DOHH2 (cell line): ENCODE measurements around the gene HSPB1.
"Not testable (repeated sequence)": the region's sequence is repeated elsewhere in the genome, so short reads cannot be mapped to it uniquely, and the experiment has no call there.

Experiments used
- H3F3A ChIP-seq: fragments of 200-600 bp; sonication (generic), shearing (Covaris generic); 2 replicates; pipeline ENCODE4 v1.6.0; 2016; ENCODE audit warnings: antibody characterized with exemption, mild to moderate bottlenecking; ENCODE audit not compliant: control insufficient read depth, insufficient read depth
- H3K27ac ChIP-seq: fragments of 200-600 bp; sonication (generic); 2 replicates; pipeline ENCODE4 v1.5.1; 2014; ENCODE audit warnings: low read depth, mild to moderate bottlenecking, low read length, moderate library complexity
- H3K27me3 ChIP-seq: fragments of 200-600 bp; sonication (generic); 2 replicates; pipeline ENCODE4 v1.6.1; 2014; ENCODE audit warnings: mild to moderate bottlenecking, low read length, mixed read lengths; ENCODE audit not compliant: control insufficient read depth
- H3K36me3 ChIP-seq: fragments of 200-600 bp; sonication (generic); 2 replicates; pipeline ENCODE4 v1.6.1; 2014; ENCODE audit warnings: mild to moderate bottlenecking, low read length, moderate library complexity, mixed read lengths; ENCODE audit not compliant: control insufficient read depth
- H3K4me1 ChIP-seq: fragments of 200-600 bp; sonication (generic); 2 replicates; pipeline ENCODE4 v1.6.1; 2014; ENCODE audit warnings: mild to moderate bottlenecking, low read length, mixed read lengths; ENCODE audit not compliant: control insufficient read depth
- H3K4me2 ChIP-seq: fragments of 200-600 bp; sonication (generic); 2 replicates; pipeline ENCODE4 v1.6.0; 2014; ENCODE audit warnings: mild to moderate bottlenecking, low read length, moderate library complexity
- H3K4me3 ChIP-seq: fragments of 200-600 bp; sonication (generic); 2 replicates; pipeline ENCODE4 v1.5.1; 2014; ENCODE audit warnings: mild to moderate bottlenecking, low read length, mixed read lengths
- H3K79me2 ChIP-seq: fragments of 200-600 bp; sonication (generic); 2 replicates; pipeline ENCODE4 v1.6.1; 2014; ENCODE audit warnings: mild to moderate bottlenecking, low read length, mixed read lengths; ENCODE audit not compliant: control insufficient read depth
- H3K9me2 ChIP-seq: fragments of 200-600 bp; sonication (generic); replicated peaks from 2 replicates; pipeline ENCODE4 v1.6.1; 2014; ENCODE audit warnings: mild to moderate bottlenecking, low read length, mixed read lengths; ENCODE audit not compliant: control insufficient read depth
- H3K9me3 ChIP-seq: fragments of 200-600 bp; sonication (generic); 2 replicates; pipeline ENCODE4 v1.6.1; 2014; ENCODE audit warnings: antibody characterized with exemption, low read length, mixed read lengths; ENCODE audit not compliant: control insufficient read depth, insufficient read depth
- H4K20me1 ChIP-seq: fragments of 200-600 bp; sonication (generic); 2 replicates; pipeline ENCODE4 v1.6.0; 2014; ENCODE audit warnings: low read depth, mild to moderate bottlenecking, antibody characterized with exemption, low read length, moderate library complexity; ENCODE audit not compliant: control insufficient read depth, insufficient read depth
- CTCF ChIP-seq: fragments of 200-600 bp; sonication (generic); IDR thresholded peaks from one replicate; pipeline ENCODE4 v1.5.1; 2014; ENCODE audit warnings: antibody characterized with exemption, mild to moderate bottlenecking, low read depth, low read length; ENCODE audit not compliant: poor library complexity, severe bottlenecking
- EZH2phosphoT487 ChIP-seq: fragments of 200-600 bp; sonication (generic); IDR thresholded peaks from 2 replicates; pipeline ENCODE4 v1.6.1; 2017; ENCODE audit warnings: borderline replicate concordance, mild to moderate bottlenecking, antibody characterized with exemption, low read length, moderate library complexity, mixed read lengths

The HSPB1 gene

GRCh38 chr7:76310102-76310957, 7.9 kb downstream of the HSPB1 start:
- Histone ChIP-seq H3K4me3 (no peak overlapping the region), H3K9me2 (no peaks in the 10 kb centered on the region), H4K20me1 (no peaks in the 10 kb centered on the region), H3K27ac (no peak overlapping the region), H3K4me1 (peaks cover 12% of the 10 kb centered on the region), H3K27me3 (no peaks in the 10 kb centered on the region), H3F3A (no peaks in the 10 kb centered on the region), H3K4me2 (no peak overlapping the region), H3K79me2 (no peaks in the 10 kb centered on the region), H3K36me3 (no peaks in the 10 kb centered on the region), H3K9me3 (no peaks in the 10 kb centered on the region)
- TF ChIP-seq EZH2phosphoT487, result no peak
- TF ChIP-seq CTCF, result no peak

- not testable (repeated sequence) for H3K36me3 ChIP-seq, H3K27me3 ChIP-seq, H3K27ac ChIP-seq, H3K9me2 ChIP-seq, H4K20me1 ChIP-seq, H3K9me3 ChIP-seq, H3K4me3 ChIP-seq, H3K79me2 ChIP-seq, H3K4me2 ChIP-seq, H3F3A ChIP-seq
- H3K4me1 ChIP-seq, result peaks cover 12% of the 10 kb centered on the region
Measured at GRCh38 chr7:76311838-76312237, 9.4 kb downstream of the HSPB1 start.

- H3K4me1 ChIP-seq, result peaks cover 30% of the 10 kb centered on the region
- peak overlapping the region; percentile 58 for H3K4me3 ChIP-seq
- peaks cover 4% of the 10 kb centered on the region for H3F3A ChIP-seq
- no peaks in the 10 kb centered on the region for H3K27me3 ChIP-seq
- peak overlapping the region; percentile 67 for H3K4me2 ChIP-seq
- TF ChIP-seq EZH2phosphoT487 (no peak), CTCF (peak; percentile 100)
- no peaks in the 10 kb centered on the region for H3K79me2 ChIP-seq
- no peak overlapping the region for H3K27ac ChIP-seq
- H3K9me3 ChIP-seq, result no peaks in the 10 kb centered on the region
- no peaks in the 10 kb centered on the region for H3K9me2 ChIP-seq
- H4K20me1 ChIP-seq, result no peaks in the 10 kb centered on the region
- no peaks in the 10 kb centered on the region for H3K36me3 ChIP-seq
Measured at GRCh38 chr7:76314042-76314721, 11.7 kb downstream of the HSPB1 start.

- H3K27ac ChIP-seq, result not testable (repeated sequence)
Measured at GRCh38 chr7:76314740-76315139, 12.3 kb downstream of the HSPB1 start.

More at GRCh38 chr7:76314740-76315139, 12.3 kb downstream of the HSPB1 start:
- not testable (repeated sequence) for H3K27me3 ChIP-seq, H3K4me2 ChIP-seq, H3F3A ChIP-seq, H3K4me3 ChIP-seq, H3K9me3 ChIP-seq, H3K36me3 ChIP-seq, H4K20me1 ChIP-seq, H3K79me2 ChIP-seq, H3K9me2 ChIP-seq
- H3K4me1 ChIP-seq, result peaks cover 36% of the 10 kb centered on the region
